Body of pancreas (tissue), 4 donors: ENCODE results near the gene DND1.
"Not testable (repeated sequence)": the region's sequence is repeated elsewhere in the genome, so short reads cannot be mapped to it uniquely, and the experiment has no call there.

Experiments
- POLR2A ChIP-seq, 3 donors: fragments of 450-650 bp; IDR thresholded peaks; one replicate each; pipeline ENCODE4 v1.6.1; 2016; ENCODE audit warnings: antibody characterized with exemption in 3 of 3, mild to moderate bottlenecking in 2 of 3
- TF ChIP-seq, protein P1 (sequence below), 7 experiments: fragments of 450-650 bp in 4 of 7; fragments of 200-600 bp in 3 of 7; sonication (generic) in 3 of 7; IDR thresholded peaks; one replicate each; pipeline ENCODE4 v1.5.1; 2016 to 2019; ENCODE audit warnings: antibody characterized with exemption in 7 of 7

DNA sequence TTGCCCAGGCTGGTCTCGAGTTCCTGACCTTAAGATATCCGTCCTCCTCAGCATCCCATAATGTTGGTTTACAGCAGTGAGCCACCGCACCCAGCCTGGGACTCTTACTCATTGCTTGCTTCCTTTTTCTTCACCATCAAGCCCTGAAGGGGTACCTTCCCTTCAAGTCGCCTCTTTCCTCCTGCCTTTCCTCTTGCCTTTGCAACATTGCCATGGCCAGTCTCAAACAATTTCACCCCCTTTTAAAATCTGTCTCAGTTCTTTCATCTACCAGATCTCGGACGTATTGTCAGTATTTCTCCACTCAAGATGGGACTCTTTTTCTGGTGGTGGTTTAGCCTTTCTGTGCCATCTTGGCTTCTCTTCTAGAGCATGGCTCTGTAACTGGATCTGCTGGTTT lies 47.4 kb upstream of the DND1 start:
- TF ChIP-seq, protein P1, sequence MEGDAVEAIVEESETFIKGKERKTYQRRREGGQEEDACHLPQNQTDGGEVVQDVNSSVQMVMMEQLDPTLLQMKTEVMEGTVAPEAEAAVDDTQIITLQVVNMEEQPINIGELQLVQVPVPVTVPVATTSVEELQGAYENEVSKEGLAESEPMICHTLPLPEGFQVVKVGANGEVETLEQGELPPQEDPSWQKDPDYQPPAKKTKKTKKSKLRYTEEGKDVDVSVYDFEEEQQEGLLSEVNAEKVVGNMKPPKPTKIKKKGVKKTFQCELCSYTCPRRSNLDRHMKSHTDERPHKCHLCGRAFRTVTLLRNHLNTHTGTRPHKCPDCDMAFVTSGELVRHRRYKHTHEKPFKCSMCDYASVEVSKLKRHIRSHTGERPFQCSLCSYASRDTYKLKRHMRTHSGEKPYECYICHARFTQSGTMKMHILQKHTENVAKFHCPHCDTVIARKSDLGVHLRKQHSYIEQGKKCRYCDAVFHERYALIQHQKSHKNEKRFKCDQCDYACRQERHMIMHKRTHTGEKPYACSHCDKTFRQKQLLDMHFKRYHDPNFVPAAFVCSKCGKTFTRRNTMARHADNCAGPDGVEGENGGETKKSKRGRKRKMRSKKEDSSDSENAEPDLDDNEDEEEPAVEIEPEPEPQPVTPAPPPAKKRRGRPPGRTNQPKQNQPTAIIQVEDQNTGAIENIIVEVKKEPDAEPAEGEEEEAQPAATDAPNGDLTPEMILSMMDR (IDR thresholded peaks at IDR 0.05): not testable (repeated sequence)
- TF ChIP-seq POLR2A (IDR thresholded peaks at IDR 0.05): not testable (repeated sequence)
